NCI-H146 treated with DMSO at 0.1 percent for 48 hours (cell line): ENCODE results near the gene DNAAF8.
"Not testable (repeated sequence)": the region's sequence is repeated elsewhere in the genome, so short reads cannot be mapped to it uniquely, and the experiment has no call there.

Source experiments
- DNase-seq: peaks from one replicate; lab custom pipeline; 2025; ENCODE audit not compliant: unreplicated experiment; lab: John Stamatoyannopoulos, UW

Gene DNAAF8

DNA sequence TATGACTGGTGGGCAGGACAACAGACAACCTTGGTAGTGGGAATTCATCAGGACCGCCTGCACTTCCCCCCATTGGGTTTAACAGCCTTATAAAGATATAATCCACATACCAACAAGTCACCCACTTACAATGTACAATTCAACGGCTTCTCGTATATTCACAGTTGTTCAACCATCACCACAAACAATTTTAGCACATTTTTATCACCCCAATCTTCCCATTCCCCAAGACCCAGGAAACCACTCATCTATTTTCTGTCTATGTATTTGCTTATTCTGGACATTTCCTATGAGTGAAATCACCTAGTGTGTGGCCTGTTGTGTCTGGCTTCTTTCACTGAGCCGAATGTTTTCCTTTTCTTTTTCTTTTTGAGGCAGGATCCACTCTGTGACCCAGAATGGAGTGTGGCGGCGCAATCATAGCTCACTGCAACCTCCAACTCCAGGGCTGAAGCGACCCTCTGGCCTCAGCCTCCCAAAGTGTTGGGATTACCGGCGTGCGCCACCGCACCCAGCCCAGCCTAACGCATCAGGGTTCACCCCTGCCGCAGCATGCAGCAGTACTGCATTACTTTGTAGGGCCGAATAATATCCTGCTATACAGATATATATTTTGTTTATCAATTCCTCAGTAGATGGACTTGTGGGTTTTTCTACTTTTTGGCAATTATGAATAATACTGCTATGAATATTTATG lies 11.1 kb upstream of the DNAAF8 start:
- DNase-seq: no peak

DNA sequence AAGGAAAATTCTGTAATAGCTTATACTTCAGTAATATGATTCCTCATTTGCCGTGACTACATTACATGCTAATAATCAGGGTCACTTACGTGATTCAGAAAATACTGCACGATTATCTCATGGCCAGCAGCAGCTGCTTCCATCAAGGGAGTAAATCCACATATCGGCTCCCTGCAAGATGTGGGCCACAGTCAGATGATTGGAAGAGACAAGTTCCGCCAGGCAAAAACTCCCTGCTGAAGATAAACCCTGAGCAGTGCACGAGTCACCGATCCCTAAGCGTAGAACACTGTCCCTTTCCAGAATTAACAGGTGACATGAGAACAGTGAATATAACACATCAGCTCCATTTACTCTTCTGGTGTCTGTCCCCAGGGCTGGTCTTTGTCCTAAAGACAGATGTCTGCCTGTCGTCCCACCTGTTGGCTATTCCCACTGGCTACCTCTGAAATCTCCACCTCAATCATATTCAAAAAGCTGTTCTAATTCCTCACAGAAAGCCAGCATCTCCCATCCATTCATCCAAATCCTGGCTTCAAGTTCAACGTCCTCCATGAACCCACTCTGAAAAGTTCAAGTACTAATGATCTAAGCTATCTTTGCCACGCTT lies 9.6 kb upstream of the DNAAF8 start:
- no peak for DNase-seq

DNA sequence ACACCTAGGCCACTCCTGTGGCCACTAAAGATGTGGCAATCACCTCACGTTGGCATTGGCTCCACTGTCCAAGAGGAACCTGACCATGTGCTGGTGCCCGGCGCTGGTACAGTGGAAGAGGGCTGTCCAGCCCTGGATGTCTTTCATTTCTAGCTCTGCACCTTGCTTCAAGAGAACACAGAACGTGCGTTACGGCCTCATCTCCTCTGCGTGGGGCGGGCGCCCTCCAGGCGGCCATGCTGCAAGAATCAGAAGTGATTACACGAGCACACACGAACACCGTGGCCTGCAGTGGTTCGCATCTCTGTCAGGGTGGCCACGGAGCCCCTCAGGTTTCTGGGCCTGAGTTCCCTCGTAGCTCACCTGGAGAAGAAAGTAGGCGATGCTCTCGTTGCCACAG lies 7.7 kb upstream of the DNAAF8 start:
- DNase-seq: no peak

DNA sequence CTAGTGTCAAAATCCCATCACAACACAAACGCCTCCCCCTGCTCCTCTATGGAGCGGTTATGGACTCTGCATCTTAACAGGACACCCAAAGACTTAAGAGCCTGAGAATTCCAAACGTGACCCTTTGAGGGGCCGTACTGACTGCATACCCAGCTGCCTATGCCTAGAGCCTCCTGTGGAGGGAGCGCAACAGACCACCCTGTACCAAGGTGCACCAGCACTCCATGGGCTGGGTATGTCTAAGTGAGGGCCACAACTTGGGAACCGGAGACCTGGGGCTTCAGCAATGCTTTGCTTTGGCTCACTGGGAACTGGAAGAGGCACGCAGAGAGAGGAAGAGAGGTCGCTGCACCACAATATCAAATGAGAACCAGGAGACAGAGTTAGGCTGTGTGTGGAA lies 5.7 kb upstream of the DNAAF8 start:
- DNase-seq: no peak

DNA sequence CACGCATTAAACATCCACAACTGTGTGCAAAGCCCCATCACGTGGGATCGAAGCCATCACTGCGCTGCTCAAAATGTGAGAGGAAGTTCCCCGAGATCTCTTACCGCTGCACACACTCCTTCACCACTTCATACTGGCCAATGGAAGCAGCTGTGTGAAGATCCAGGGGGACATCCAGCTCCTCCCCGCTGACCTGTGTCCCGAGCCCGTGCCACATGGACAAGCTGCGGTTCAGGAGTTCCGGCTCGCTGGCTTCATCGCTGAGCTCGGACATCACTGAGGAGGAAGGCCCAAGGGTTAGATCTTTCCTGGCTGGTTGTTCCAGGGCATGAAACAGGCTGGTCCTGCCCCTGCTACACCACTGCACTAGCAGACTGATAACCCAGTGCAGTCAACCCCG lies 4.5 kb upstream of the DNAAF8 start:
- no peak for DNase-seq

DNA sequence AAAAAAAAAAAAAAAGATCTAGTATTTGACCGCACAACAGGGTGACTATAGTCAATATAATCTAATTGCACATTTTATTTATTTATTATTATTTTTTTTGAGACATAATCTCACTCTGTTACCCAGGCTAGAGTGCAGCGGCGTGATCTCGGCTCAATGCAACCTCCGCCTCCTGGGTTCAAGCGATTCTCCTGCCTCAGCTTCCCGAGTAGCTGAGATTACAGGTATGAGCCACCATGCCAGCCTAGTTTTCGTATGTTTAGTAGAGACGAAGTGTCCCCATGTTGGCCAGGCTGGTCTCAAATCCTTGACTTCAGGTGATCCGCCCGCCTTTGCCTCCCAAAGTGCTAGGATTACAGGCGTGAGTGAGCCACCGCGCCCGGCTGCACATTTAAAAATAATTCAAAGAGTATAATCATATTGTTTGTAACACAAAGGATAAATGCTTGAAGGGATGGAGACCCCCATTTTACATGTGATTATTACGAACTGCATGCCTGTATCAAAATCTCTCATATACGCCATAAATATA lies 1.1 kb upstream of the DNAAF8 start:
- DNase-seq: no peak

DNA sequence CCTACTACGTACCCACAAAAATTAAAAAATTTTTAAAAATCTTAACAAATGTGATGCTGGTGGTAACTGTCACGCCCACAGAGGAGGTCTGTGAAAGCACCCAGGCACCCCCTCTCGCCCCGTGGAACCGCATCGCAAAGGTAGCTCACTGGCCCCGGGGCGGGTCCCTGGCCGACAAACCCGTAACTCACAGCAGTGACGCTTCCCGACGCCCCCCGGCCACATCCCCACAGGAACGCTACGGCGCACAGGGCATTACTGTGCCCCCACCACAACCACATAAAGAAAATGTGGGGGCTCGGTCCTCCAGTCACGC lies 632 bp upstream of the DNAAF8 start:
- peak; percentile 54 for DNase-seq

DNA sequence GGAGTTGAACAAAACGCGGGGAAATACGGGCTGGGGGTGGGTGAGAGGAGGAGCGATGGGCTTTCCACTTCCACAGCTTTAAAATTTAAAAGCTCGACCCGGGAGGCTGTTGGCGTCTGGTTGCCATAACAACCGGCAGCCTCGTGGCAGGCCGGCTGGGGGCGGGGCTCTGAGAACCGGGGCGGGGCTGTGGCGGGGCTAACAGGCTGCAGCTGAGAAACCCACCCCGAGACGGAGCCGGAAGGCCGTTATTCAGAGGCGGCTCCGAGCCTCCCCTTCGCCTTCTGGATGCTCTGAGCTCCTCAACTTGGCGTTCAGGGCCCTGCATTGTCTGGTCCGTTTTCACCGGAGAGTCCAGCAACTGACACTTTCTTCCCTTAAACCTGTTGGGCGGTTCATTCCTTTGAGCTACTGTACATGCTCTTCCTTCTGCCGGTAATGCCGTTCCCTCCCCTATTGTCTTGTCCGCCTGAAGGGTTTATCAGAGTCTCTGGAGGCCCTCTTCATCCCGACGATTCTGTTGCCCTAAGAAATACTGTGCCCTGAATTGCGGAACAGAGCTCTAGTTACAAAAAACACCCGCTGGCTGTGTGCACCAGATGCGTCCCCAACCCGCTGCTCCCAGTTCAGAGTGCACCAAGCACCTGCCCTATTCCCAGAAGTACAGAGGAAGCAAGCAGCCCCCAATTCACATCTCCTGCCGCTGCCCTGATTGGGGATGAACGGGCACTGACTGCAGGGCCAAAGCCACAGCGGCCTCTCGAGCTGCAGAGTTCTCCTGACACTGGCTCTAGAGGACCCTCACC lies 596 bp downstream of the DNAAF8 start:
- peak; percentile 70 for DNase-seq

DNA sequence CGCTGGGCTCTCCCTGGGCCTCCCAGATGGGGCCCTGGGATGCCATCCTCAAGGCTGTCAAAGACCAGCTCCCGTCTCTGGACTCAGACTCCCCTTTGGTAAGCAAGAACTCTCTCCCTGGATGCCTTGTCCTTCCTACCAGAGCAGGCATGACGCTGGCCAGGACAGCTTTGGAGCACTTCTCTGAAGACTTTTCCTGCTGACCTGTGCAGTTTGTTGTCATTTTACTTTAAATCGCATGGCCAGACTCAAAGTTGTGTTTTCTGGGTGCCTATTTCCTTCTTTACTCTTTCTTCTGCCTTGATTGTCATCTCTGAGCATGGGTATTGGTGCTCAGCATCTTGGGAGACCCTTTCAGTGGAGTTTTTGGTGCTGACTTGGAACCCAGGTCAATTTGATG lies 2.2 kb downstream of the DNAAF8 start:
- DNase-seq: no peak

DNA sequence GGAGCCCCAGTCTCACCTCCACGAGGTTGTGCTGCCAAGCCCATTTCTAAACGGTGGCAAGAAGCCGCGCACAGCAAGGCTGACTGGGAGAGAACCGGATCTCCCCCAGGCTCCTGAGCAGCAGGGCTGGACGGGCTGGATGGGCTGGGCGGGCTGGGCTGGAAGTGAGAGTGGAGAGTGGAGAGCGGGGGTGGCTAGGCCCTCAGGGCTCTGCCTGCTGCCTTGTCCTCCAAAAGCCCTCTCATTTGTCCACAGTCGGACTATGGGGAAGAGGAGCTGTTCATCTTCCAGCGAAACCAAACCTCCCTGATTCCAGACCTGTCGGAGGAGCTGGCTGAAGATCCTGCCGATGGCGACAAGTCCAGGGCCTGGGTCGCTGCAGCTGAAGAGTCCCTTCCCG lies 3.2 kb downstream of the DNAAF8 start:
- DNase-seq: no peak

DNA sequence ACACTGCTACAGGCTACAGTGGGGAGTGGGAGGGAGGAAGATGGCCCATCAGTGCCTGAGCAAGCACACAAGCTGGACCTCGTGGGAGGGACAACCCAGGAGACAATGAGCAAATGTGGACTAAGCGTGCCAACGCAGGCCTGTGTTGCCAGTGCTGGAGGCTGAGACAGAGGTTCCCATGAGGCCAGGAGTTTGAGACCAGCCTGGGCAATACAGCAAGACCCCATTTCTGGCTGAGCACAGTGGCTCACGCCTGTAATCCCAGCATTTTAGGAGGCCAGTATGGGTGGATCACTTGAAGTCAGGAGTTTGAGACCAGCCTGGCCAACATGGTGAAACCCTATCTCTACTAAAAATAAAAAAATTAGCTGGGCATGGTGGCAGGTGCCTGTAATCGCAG lies 4.0 kb downstream of the DNAAF8 start:
- not testable (repeated sequence) for DNase-seq

DNA sequence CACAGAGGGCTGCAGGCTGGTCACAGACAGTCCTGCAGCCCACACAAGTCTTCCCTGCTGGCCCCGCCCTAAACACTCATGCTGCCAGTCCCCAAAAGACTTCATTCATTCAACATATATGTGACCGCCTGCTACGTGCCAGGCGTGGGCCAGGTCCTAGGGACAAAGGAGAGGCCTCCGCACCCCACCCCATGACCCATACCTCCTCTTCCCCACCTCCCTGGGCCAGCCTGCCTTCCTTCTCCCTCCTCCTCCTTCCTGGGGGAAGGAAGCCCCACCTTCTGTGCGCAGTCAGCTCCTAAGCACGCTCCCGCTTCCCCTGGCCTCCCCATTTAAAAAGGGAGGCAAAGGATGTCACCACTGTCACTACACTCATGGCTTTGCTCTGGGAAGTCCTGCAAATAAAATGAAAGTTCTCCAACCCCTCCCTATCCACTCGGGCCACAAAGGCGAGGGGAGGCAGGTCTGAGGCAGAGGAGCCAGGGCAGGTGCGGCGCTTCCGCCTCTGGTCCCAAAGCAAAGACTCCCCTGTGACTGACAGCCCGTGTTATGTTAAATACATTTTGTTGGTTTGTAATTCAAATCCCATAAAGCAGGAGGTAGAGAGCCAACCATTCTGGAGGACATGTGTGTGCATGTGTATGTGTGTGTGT lies 9.0 kb downstream of the DNAAF8 start:
- DNase-seq: no peak

DNA sequence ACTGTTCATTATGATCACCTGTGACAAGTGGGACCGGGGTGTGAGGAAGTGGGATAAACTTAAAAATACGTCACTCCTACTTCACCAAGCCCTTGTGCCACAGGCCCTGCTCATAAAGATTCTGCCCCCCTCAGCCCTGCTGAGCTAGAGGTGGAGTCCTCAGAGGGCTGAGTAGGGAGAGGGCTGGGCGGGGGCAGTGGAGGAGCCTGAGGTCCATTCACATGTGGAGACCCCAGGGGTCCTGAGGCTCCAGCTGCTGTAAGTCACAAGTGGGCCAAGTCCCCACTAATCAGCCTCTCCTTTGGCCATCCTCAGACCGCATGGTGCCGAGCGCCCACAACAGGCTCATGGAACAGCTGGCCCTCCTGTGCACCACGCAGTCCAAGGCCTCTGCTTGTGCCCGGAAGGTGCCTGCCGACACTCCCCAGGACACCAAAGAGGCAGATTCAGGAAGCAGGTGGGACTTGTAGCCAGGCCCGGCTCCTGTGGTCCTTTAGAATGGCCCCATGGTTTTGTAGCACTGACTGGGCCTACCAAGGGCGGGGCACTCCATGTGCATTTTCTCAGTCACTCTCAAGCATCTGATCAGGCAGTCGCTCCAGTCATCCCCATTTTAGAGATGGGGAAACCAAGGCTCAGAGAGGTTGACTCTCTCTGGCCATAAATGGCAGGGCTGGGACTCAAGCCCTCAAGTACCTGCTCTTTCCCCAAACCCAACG lies 10.4 kb downstream of the DNAAF8 start:
- DNase-seq: no peak

DNA sequence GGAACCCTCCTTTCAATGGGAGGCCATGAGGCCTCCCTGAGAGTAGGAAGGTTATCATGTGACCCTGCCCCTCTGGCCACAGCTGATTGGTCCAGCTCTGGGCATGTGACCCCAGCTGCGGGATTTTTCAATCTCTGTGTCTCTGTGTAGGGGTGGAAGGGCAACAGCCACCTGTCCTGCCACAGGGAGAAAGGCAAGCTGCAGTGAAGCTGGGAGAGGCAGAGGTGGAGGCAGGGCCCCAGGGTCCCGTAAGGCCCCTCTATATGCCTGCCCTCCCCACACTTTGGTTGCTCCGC lies 10.9 kb downstream of the DNAAF8 start:
- no peak for DNase-seq

DNA sequence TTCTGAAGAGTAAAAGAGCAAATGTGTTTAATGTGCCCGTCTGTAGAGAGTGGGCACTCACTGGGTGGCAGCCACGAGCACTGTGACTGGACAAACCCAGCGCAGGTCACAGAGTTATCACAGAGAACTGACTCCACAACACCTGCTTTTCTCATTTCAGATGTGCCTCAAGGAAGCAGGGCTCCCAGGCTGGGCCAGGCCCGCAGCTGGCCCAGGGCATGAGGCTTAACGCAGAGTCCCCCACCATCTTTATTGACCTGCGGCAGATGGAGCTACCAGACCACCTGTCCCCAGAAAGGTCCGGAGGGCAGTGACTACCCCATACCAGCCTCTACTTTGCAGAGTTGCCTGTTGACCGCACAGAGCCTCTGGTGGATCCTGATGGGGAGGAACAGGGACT lies 11.9 kb downstream of the DNAAF8 start:
- no peak for DNase-seq

DNA sequence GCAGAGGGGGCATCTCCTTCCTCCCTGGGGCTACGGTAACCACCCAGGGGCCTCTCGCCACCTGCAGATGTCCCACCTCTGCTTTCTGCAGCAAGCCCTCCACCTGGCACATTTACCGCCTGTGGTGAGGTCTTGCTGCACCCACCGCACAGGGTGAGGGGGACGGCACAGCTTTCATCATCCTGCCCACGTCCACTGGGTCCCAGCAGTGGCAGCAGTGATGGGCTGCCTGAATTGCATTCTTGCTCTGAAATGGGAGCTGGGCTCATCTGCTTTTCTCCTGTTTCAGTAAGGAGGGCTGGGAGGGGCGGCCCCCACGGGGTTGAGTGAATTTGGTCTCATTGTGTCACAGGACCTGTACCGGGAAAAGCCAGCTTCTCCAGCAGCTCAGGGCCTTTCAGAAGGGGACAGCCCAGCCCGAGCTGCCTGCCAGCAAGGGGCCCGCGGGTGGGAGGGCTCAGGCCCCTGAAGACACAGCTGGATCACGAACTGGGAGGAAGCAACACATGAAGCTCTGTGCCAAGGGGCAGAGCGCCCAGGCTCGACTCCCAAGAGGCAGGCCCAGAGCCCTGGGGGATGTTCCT lies 12.7 kb downstream of the DNAAF8 start:
- DNase-seq: no peak

DNA sequence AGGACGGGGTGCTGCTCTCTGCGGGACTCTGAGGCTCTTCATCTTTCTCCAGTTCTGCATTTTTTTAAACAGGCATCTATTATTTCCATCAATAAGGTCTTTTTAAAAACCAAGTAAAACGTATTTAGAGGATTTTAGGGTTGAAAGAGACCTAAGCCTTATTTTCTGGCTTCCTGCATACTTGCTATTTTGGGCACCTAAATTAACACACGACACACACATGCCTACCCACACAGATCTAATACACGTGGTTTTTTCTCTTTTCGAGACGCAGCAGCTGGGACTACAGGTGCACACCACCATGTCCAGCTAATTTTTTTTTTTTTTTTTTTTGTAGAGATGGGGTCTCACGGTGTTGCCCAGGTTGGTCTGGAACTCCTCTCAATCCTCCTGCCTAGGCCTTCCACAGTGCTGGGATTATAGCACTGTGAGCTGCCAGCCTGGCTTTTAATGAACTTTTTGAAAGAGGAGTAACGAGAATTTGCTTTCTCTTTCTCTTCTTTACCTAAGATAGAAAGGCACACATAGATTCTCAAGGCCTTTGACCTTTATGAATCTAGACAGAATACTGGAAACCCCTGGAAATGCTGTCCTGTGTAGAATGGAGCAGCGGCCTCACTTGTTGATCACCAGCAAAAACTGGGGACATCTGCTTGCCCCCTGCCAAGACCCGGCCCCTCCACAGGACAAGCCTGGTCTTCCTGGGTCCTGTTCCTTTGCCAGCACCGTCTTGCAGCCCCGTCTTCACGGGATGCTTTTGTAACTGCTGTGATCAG lies 13.8 kb downstream of the DNAAF8 start:
- DNase-seq: no peak

DNA sequence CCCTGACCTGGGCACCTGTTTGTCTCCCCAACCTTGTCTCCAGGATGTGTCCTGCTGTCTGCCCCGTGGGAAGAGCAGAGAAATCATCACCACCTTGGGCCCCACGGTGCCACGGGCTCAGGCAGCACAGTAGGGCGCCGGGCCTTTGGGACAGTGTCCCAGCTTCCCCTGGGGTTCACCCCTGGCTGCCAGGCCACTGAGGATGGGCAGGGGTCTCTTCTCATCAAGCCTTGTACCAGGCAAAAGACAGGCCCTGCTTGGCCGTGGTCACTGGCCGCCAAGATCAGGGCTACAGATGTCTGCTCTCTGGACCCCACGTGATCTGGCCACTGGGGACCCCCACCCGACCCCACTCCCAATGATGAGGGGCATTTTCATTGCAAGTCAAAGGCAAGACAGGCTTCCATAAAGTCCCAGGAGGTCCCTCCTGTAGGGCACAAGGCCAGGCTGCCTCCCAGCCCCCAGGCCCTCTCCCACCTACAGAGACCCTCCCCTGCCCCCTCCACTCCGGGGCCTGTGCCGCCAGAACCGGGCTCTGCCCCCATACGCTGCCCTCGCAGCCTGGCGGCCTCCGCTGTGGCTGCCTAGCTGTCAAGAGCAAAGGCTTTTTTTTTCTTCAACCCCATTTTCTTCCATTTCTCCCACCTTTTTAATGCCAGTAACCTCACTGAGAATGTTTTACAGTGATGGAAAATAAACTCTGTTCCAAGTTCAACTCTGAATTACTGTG lies 14.5 kb downstream of the DNAAF8 start:
- DNase-seq: no peak

DNA sequence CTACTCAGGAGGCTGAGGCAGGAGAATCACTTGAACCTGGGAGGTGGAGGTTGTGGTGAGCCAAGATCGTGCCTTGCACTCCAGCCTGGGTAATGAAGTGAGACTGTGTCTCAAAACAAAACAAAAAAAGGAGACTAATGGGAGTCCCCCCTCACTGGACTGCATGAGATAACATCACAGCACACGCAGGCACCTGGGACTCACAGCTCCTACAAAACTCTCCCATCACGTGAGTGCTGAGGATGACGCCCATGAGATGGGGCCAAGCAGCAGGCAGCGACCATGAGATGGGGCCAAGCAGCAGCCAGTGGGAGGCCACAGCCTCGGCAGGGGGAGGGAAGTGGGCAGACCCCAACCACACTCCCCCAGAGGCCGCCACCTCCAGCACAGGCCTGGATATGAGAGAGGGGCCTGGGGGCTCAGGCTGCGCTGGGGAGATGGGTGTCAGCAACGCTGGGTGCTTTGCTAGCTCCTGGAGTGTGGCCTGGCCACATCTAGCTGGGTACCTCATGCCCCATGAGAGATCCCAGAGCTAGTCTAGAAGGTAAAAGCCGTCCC lies 15.4 kb downstream of the DNAAF8 start:
- no peak for DNase-seq
